Esophagus squamous epithelium (tissue), 4 donors: ENCODE data around the gene LY6G6D.

Experiments used
- CTCF ChIP-seq, 6 experiments: fragments of 450-650 bp in 4 of 6; fragments of 200-600 bp in 2 of 6; sonication (generic) in 2 of 6; IDR thresholded peaks; one replicate each; pipeline ENCODE4 v1.5.1; 2016 to 2019; ENCODE audit warnings: antibody characterized with exemption in 6 of 6, mild to moderate bottlenecking in 4 of 6, moderate library complexity in 4 of 6
- POLR2A ChIP-seq, 4 donors: fragments of 450-650 bp; IDR thresholded peaks; one replicate each; pipeline ENCODE4 v1.6.1; 2017; ENCODE audit warnings: antibody characterized with exemption in 4 of 4, mild to moderate bottlenecking in 4 of 4, moderate library complexity in 3 of 4

- no peak for TF ChIP-seq CTCF (IDR thresholded peaks at IDR 0.05)
- no peak for TF ChIP-seq POLR2A (IDR thresholded peaks at IDR 0.05)
Observed at GRCh38 chr6:31732029-31732428, 16.9 kb downstream of the LY6G6D start.
